ENCODE data around the gene ZNF521.

The ZNF521 gene

GRCh38 chr18:25123438-25124232 lies 228.3 kb downstream of the ZNF521 start:
- DNase-seq (ENCODE audit: low spot score): no peak

DNA sequence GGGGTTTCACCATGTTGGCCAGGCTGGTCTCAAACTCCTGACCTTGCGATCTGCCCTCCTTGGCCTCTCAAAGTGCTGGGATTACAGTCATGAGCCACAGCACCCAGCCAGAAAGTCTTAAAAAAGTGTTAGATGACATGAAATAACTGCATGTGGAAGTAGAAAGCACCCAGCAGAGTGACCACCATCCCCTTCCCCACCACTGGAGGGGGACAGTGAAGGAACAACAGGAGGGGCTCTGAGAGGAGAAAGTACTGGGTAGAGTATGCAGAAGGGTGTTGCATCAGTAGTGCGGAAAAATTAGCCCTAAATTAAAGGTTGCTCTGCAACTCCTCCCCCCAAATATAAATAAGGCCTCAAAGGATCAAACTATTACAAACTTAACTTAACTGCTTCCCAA lies 230.5 kb downstream of the ZNF521 start:
- DNase-seq (ENCODE audit: low spot score): no peak

GRCh38 chr18:25113566-25113965 lies 238.4 kb downstream of the ZNF521 start:
- no peak for DNase-seq (ENCODE audit: low spot score)

- DNase-seq (ENCODE audit: low spot score): no peak
Measured at GRCh38 chr18:25112821-25113434, 239.0 kb downstream of the ZNF521 start.

DNA sequence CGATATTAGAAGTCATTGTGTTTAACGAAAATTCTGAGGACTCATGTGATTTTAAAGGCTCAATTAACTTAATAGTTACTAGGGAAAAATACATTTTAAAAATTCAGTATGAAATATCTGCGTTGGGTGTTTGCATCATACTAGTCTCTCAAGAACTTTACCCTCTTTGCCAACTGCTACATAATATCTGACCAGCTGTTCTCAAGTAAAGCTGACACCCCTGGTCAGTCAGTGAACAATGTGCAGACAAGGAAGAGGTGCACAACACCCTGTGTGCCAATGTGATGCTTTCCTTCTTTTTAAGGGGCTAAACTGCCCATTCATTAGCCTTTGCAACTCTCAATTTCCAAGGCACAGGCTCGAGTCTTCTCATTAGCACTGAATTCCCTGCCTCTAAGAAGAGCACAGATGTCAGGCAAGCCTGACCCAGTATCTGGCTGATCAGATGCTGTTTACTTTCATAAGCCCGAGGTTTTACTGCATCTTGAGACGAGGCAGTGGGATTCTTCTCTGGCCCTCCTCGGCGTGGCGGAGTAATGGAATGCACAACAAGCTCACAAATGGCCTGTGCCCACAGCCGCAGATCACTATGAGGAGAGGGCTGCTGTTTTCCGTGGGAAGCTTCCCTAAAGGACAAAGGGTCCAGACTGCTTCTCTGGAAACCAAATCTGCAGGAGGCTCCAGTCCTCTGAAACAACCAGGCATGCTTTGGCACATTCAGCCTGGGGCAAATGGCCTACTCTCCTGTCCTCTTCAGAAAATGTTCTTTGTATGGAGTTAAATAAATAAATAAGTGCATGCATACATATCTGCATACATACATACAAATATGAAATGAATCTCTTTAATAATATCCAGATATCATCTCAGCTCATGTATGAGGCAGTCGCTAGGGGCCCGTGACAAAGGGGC lies 240.3 kb downstream of the ZNF521 start:
- DNase-seq (ENCODE audit: low spot score): no peak

GRCh38 chr18:25109484-25109883 lies 242.5 kb downstream of the ZNF521 start:
- no peak for DNase-seq (ENCODE audit: low spot score)

DNA sequence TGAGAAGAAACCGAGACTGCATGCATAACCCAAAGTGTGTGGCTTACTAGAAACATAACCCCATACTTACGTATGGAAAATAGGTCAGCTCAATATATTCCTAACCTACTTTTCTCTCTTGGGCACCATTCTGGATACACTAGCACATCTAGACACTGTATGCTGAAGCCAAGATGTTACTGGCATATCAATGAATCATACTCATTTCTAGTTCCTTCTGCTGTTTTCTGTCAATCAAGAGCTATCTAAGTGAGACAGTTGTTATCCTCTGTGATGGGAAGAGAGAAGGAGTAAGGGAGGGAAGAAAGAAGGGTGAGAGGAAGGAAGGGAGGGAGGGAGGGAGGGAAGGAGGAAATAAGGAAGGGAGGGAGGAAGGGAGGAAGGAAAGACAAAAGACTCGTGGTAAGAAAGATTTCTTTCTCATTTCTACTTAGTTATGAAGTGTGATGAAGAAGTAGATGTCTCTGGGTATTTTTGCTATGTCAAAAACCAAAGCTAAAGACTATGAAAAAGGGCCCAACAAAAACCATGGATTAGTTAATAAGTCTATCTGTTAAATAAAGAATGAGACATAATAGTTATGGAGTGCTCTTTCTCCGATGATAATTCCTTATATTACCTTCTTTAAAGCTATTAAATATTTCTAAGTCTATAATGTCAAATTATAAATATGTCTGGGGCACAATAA lies 248.4 kb downstream of the ZNF521 start:
- no peak for DNase-seq (ENCODE audit: low spot score)

DNA sequence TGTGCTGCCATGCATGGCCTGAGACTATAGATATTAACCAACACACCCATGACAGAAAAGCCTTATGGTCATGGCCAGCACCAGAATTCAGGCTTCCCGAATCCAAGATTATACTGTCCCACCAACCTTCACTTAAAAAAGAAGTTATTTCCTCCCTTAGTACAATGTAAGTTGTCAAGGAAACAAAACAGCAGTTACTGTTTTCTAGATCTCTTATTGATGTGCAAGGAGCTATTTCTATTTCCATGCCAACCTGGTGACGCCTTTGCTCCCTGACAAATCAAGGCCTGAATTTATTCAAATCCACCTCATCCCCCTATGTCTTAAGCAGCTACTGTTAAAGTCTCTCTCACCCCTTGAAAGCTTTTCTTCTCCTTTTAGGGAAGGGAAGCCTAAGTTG lies 249.3 kb downstream of the ZNF521 start:
- no peak for DNase-seq (ENCODE audit: low spot score)

DNA sequence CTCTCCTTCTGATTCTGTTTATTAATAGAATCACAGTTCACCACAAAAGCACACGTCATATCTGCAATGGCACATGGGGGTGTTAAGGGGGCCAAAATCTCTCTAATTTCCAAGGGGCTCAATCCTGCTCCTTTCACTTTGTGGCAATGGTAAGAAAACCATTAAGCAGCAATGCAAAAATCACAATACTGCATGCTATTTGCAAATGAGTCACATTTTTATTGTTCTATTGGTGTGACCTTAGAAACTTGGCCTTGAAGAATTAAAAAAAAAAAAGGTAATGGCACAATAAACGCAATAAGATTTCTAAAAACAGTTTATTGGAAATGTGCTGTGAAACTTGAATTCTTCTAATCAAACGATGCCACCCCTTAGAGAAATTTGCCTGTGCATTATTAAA lies 251.5 kb downstream of the ZNF521 start:
- DNase-seq (ENCODE audit: low spot score): no peak

DNA sequence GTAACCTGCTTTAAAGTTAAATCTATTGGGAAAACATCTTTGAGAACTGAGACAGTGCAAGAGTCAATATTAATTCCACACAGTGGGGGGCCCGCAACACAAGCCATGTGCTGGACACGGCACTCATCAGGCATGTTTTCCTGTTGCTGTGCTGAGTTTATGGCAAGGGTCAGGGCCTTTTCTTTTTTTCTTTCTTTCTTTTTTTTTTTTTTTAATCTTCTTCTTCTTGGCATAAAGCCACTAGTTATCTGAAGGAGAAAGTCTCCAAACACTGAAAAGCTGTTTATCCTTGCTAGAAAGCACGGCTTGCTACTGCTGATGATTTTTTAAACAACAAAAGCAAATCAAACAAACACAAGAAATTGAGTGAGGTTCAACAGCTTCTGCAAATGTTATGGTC lies 252.1 kb downstream of the ZNF521 start:
- no peak for DNase-seq (ENCODE audit: low spot score)

- DNase-seq (ENCODE audit: low spot score): no peak
Measured at GRCh38 chr18:25097569-25098056, 254.4 kb downstream of the ZNF521 start.

- DNase-seq (ENCODE audit: low spot score): no peak
Measured at GRCh38 chr18:25097057-25097456, 254.9 kb downstream of the ZNF521 start.

GRCh38 chr18:25093141-25093540 lies 258.8 kb downstream of the ZNF521 start:
- no peak for DNase-seq (ENCODE audit: low spot score)

GRCh38 chr18:25089470-25089869 lies 262.5 kb downstream of the ZNF521 start:
- DNase-seq (ENCODE audit: low spot score): no peak

GRCh38 chr18:25086876-25087275 lies 265.1 kb downstream of the ZNF521 start:
- no peak for DNase-seq (ENCODE audit: low spot score)

DNA sequence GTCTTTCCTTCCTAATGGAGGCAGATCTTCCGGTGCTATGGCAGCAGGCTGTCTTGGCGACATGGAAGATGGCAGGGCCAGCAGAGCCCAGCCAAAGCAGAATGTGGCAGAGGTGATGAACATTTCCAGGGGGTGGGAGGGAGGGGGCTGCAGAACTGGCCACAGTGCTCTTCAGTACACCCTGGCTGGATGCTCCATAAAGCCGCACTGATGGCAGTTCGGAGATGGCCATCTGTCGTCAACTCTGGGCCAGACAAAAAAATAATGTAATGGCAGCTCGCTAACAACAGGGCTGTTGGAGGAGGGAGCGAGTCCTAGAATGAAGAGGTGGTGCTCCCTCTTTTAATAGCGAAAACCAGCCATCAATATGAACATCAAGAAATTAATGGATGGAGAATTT lies 271.0 kb downstream of the ZNF521 start:
- no peak for DNase-seq (ENCODE audit: low spot score)

GRCh38 chr18:25080211-25080610 lies 271.8 kb downstream of the ZNF521 start:
- DNase-seq (ENCODE audit: low spot score): no peak

GRCh38 chr18:25077944-25078723 lies 273.8 kb downstream of the ZNF521 start:
- no peak for DNase-seq (ENCODE audit: low spot score)

GRCh38 chr18:25077038-25077943 lies 274.7 kb downstream of the ZNF521 start:
- no peak for DNase-seq (ENCODE audit: low spot score)

DNA sequence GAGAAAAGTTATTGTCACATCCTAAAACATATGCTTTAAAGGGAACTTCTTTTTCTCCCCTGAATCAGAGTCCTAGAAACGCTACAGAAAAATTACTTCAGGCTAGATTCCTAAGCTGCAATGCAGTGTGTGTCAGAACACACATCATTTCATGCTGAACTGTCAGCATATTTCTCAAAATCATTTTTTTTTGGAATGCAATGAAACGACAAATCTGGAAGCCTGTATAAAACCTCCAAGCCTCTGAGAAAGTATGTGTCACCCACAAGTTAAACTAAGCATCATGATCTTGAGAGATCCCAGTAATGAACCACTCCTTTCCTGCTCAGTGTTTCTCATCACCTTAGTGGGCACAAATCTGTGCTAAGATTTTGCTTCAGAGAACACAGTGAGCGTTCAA lies 276.2 kb downstream of the ZNF521 start:
- no peak for DNase-seq (ENCODE audit: low spot score)
